Heart right ventricle (tissue), 16 donors: ENCODE results near the gene UFSP2. TPM values are rescaled to one million over a fixed set of nuclear protein-coding genes. Genes with fewer than 3 reads are reported as not detected.
A peak's percentile ranks its signal among the peaks of the same experiment; 100 is the strongest.

ENCODE experiments used
- ATAC-seq, 8 donors: fragments of 200-7000 bp; cut with Tn5 transposase; one replicate each; pipeline ENCODE4 v1.9.1; 2020; ENCODE audit warnings: mild to moderate bottlenecking in 8 of 8, moderate library complexity in 8 of 8, moderate number of reproducible peaks in 1 of 8
- DNase-seq, 2 donors: peaks; one replicate each; pipeline ENCODE4 v3.0.0-alpha.2; 2020
- H3K27ac ChIP-seq, 10 donors: fragments of 200-600 bp; sonication (generic) in 2 of 10; one replicate each; pipeline versions ENCODE4 v1.5.0 to v1.8.0; 2020 to 2022; ENCODE audit warnings: mild to moderate bottlenecking in 3 of 10
- H3K27me3 ChIP-seq, 7 donors: fragments of 200-600 bp; one replicate each; pipeline ENCODE4 v1.8.0; 2021 to 2022; ENCODE audit warnings: mild to moderate bottlenecking in 2 of 7
- H3K36me3 ChIP-seq, 9 donors: fragments of 200-600 bp; sonication (generic) in 1 of 9; one replicate each; pipeline versions ENCODE4 v1.5.0 to v1.8.0; 2020 to 2022; ENCODE audit warnings: mild to moderate bottlenecking in 2 of 9
- H3K4me1 ChIP-seq, 9 donors: fragments of 200-600 bp; sonication (generic) in 1 of 9; one replicate each; pipeline versions ENCODE4 v1.5.0 to v1.8.0; 2020 to 2022; ENCODE audit warnings: mild to moderate bottlenecking in 4 of 9
- H3K4me3 ChIP-seq, 10 donors: fragments of 200-600 bp; sonication (generic) in 2 of 10; one replicate each; pipeline versions ENCODE4 v1.5.0 to v1.8.0; 2020 to 2022; ENCODE audit warnings: mild to moderate bottlenecking in 7 of 10, moderate library complexity in 2 of 10
- H3K9me3 ChIP-seq, 11 donors: fragments of 200-600 bp in 10 of 11; sonication (generic) in 2 of 11; one replicate each; pipeline versions ENCODE4 v1.5.0 to v1.8.0; 2013 to 2022; ENCODE audit warnings: mild to moderate bottlenecking in 2 of 11, control low read depth in 1 of 11, moderate library complexity in 1 of 11
- WGBS, 2 donors: extraction: QIAGEN DNeasy Blood & Tissue Kit; methylation state at CpG; one replicate each; pipeline ENCODE4 v1.1.7; 2013; ENCODE audit warnings: inconsistent platforms in 1 of 2; 5-methylcytosine and 5-hydroxymethylcytosine counted together
- intact Hi-C, 10 donors: fragments of 100-400 bp; cut with DNase I; formaldehyde crosslinking; loops; one replicate each; pipeline versions ENCODE4 v1.11.1 to v1.14.2; 2022
- polyA plus RNA-seq, 2 donors: library from polyadenylated mRNA; stranded (reverse); fragments of 200-250 nt; gene quantifications; one replicate each; pipeline ENCODE4 v1.2.3, GENCODE V29; 2013
- total RNA-seq, 10 donors: library from RNA; stranded (reverse); fragmentation: NEBNext Ultra II Directional in 3 of 10; extraction: Animal tissue kit (Norgen Biotek cat#: 25700) in 3 of 10; gene quantifications; one replicate each; pipeline versions ENCODE4 v1.2.1 to v1.2.4, GENCODE V29; 2021 to 2023
- TF ChIP-seq, protein P1 (sequence below), 9 donors: fragments of 200-600 bp; sonication (generic) in 2 of 9; IDR thresholded peaks; one replicate each; pipeline versions ENCODE4 v1.5.0 to v1.8.0; 2021 to 2022; ENCODE audit warnings: antibody characterized with exemption in 9 of 9, mild to moderate bottlenecking in 5 of 9, moderate library complexity in 1 of 9
- donor health status: Arrhythmogenic right ventricular cardiomyopathy.
- donor health status: ischemic (EF 13 %, LVEDD 7.1; RV severe dilation, severe dysfunction).
- donor health status: healthy with polysubstance abuse.
- donor health status: DM: no; HTN: yes; CAD: no.
- donor health status: DM: no; HTN: no; CAD: no.
- donor health status: ischemic (EF 25% LVEDD 6.9; RV normal size, moderate dysfunction).
- donor health status: ischemic (EF 25% LVEDD 5.7; RV mildly dilated, moderate dysfunction).
- donor health status: healthy.
- donor health status: DM: yes; HTN: yes; CAD: no.
- donor health status: Ischemic cardiomyopathy.
- donor health status: ischemic (EF 35%, LVEDD 5.7; RV mildly dilated, moderate dysfunction).
- donor health status: nonischemic (EF 11% LVEDD 7.7; RV severe dilation, severe dysfunction).
- donor health status: DM: yes; HTN: yes; CAD: no.
- donor health status: PGD.
- donor health status: ischemic (EF 29% LVEDD 5.4; RV normal size, mild dysfunction).
- donor health status: nonischemic (EF 23%, LVEDD 6.1; RV moderate dilation, normal function).

UFSP2 gene
- total and polyA plus RNA-seq, 12 donors = 16.5 to 52.4 (median 41.8) TPM

DNA sequence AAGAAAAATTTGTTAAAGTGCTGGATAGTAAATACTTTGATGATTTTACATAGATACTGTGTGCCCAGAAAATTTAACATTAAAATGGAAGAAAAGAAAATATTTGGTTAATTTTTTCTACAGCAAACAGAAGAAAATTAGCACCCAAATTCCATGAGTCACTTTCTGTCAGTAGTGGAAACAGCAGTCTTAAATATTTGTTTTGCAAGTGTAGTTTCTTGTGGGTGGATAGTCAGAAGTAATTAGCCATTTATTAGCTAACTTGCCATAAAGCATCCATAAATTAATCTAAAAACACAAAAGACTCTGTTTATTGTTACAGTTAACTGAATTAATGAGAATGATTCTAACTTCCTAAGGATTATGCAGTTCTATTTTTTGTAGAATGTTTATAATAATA lies 9.7 kb upstream of the UFSP2 start:
- ATAC-seq (no peak), DNase-seq (no peak)
- H3K9me3 ChIP-seq = no peaks in the 10 kb centered on the region
- H3K27me3 ChIP-seq = peaks cover 0 to 4% (median 0%) of the 10 kb centered on the region in 7 donors
- intact Hi-C loops = no loop called here
- H3K4me3 ChIP-seq = no peak overlapping the region
- TF ChIP-seq, protein P1, sequence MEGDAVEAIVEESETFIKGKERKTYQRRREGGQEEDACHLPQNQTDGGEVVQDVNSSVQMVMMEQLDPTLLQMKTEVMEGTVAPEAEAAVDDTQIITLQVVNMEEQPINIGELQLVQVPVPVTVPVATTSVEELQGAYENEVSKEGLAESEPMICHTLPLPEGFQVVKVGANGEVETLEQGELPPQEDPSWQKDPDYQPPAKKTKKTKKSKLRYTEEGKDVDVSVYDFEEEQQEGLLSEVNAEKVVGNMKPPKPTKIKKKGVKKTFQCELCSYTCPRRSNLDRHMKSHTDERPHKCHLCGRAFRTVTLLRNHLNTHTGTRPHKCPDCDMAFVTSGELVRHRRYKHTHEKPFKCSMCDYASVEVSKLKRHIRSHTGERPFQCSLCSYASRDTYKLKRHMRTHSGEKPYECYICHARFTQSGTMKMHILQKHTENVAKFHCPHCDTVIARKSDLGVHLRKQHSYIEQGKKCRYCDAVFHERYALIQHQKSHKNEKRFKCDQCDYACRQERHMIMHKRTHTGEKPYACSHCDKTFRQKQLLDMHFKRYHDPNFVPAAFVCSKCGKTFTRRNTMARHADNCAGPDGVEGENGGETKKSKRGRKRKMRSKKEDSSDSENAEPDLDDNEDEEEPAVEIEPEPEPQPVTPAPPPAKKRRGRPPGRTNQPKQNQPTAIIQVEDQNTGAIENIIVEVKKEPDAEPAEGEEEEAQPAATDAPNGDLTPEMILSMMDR (IDR thresholded peaks at IDR 0.05) = no peak
- no peaks in the 10 kb centered on the region for H3K4me1 ChIP-seq
- H3K27ac ChIP-seq = no peak overlapping the region
- H3K36me3 ChIP-seq = no peaks in the 10 kb centered on the region

DNA sequence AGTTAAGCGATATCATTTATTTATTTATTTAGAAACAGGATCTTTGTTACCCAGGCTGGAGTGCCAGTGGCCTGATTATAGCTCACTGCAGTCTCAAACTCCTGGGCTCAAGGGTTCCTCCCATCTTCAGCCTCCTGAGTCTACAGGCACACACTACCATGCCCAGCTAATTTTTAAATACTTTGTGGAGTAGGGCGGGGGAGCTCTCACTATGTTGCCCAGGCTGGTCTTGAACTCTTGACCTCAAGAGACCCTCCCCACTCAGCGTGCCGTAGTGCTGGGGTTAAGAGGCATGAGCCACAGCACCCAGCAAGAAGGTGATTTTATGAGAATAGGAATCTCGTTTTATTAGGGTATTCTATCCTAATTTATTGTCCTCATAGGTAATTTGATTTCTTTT lies 3.9 kb upstream of the UFSP2 start:
- H3K4me3 ChIP-seq = no peak overlapping the region
- WGBS, 2 donors = 59 to 62% methylated on average over 5 of the region's 5 CpGs
- intact Hi-C loops = loop anchor here in 4 of 10 donors (5.0 to 10.0 kb wide), 4 partner anchors 33 to 168 kb away; no protein-coding TSS in a partner anchor
- H3K4me1 ChIP-seq = peaks cover 0 to 9% (median 8%) of the 10 kb centered on the region in 9 donors
- no peaks in the 10 kb centered on the region for H3K36me3 ChIP-seq
- H3K9me3 ChIP-seq = no peaks in the 10 kb centered on the region
- no peak overlapping the region for H3K27ac ChIP-seq
- TF ChIP-seq, protein P1 (IDR thresholded peaks at IDR 0.05) = no peak
- ATAC-seq (no peak), DNase-seq (no peak)
- no peaks in the 10 kb centered on the region for H3K27me3 ChIP-seq

DNA sequence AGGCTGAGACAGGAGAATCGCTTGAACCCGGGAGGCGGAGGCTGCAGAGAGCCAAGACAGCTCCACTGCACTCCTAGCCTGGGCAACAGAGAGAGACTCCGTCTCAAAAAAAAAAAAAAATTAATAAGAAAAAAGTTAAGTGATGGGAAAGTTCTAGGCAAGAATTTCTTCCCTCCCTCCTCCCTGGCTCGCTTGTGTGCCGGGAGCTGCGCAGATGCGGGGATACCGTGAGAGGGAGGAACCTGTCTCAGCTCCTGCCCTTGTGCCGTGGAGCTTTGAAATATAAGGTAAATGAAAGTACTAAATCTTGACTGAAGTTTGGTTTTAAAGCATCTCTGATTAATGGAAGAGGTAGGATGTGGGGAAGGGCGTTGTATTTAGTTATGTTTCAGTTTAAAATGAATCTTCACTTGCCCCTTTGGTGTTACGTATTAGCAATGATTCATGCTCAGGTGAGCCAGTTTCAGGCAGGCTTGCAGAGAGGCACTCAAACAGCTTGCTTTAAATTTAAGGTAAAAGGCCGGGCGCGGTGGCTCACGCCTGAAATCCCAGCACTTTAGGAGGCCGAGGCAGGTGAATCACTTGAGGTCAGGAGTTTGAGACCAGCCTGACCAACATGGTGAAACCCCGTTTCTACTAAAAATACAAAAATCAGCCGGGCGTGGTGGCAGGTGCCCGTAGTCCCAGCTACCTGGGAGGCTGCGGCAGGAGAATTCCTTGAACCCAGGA lies 1.4 kb upstream of the UFSP2 start:
- Histone ChIP-seq H3K4me1 (peaks cover 0 to 34% (median 26%) of the 10 kb centered on the region in 9 donors), H3K27me3 (no peaks in the 10 kb centered on the region), H3K36me3 (peaks cover 0 to 4% (median 0%) of the 10 kb centered on the region in 9 donors), H3K9me3 (no peaks in the 10 kb centered on the region), H3K27ac (no peak overlapping the region), H3K4me3 (no peak overlapping the region)
- WGBS, 2 donors = 90 to 91% methylated on average over 22 of the region's 22 CpGs
- no peak for ATAC-seq
- DNase-seq = no peak
- intact Hi-C loops = loop anchor here in 4 of 10 donors (2.0 to 10.0 kb wide), 5 partner anchors 35 to 170 kb away; partner anchors contain the start of gene CCDC110 (in 1 of the 4)
- TF ChIP-seq, protein P1 (IDR thresholded peaks at IDR 0.05) = no peak

DNA sequence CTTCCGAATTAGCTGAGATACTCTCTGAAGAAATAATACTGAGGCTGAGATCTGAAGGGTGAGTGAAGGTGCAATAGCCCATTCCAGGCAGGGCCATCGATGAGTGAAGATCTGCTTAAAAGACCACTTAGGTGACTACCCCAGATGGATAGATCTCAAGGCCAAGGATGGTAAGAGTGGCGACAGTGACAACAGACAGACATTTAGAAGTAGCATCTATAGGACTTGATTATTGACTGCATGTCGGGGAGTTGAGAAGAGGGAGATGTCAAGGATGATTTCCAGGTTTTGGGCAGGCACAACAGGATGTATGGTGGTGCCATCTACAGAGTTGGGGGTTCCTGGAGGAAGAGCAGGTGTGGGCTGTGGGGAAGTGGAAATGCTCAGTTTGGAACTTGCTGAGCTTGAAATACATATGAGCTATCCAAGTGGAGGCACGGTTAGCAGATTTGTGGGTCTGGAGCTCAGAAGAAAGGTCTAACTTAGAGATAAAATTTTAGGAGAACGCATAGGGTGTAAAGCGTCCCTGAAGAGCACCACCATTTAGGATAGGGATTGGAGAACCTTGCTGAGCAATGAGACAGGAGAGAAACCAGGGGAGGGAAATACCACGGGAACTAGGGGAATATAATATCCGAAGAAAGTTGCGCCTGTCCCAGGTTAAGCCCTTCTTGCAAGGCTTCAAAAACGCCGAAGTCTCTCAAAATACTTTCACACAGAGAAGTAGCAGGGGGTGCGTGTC lies 688 bp downstream of the UFSP2 start:
- H3K4me3 ChIP-seq = peak overlapping the region; percentile 50 to 89 (median 75)
- H3K36me3 ChIP-seq = peaks cover 0 to 24% (median 0%) of the 10 kb centered on the region in 9 donors
- 13% methylated on average over 13 of the region's 13 CpGs for WGBS, 2 donors
- H3K27me3 ChIP-seq = no peaks in the 10 kb centered on the region
- H3K27ac ChIP-seq = peak overlapping the region; percentile 89 to 97 (median 95)
- TF ChIP-seq, protein P1 (IDR thresholded peaks at IDR 0.05) = no peak
- ATAC-seq (peak; percentile 25 to 52 (median 44)), DNase-seq (no peak)
- intact Hi-C loops = loop anchor here in 5 of 10 donors (2.0 to 10.0 kb wide), 6 partner anchors 26 to 172 kb away; partner anchors contain the start of gene ANKRD37 (in 1 of the 5)
- peaks cover 0 to 48% (median 37%) of the 10 kb centered on the region in 9 donors for H3K4me1 ChIP-seq
- no peaks in the 10 kb centered on the region for H3K9me3 ChIP-seq
